ENCODE data around the gene TEAD4.

TEAD4 gene

DNA sequence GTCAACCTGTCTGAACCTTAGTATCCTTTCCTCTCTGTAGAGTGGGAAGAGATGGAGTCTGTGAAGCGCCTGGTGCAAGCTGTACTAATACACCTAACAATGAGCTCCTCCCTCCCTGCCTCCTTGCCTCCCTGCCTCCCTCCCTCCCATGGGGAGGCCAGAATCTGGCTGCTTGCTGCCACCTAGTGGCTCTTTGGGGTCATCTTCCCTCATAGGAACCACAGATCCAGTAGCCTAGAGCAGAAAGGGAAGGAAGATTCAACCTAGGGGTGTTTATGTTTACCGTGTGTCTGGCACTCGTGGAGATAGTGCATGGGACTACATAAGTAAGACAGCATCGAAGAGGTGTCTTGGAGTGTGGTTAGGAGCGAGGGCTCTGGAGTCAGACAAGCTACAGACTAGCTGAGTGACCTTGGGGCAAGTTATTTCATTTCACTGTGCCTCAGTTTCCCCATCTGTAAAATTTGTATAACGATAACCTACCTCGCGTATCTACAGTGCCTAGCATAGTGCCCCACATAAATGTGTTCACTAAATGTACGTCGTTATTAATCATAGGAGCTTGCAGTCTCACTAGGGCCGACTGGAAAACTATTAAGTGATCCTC is 82.5 kb downstream of the TEAD4 start:
- H3K4me1 ChIP-seq (ENCODE audit: low read length), result peaks cover 15% of the 10 kb centered on the region
- H3K27ac ChIP-seq (ENCODE audit: low read length), result no peak overlapping the region
- TF ChIP-seq EZH2phosphoT487 (IDR thresholded peaks at IDR 0.05; ENCODE audit: low read depth), result no peak
- peak; percentile 61 for TF ChIP-seq CTCF (IDR thresholded peaks at IDR 0.05; ENCODE audit: low read depth, low read length)
- no peaks in the 10 kb centered on the region for H3K79me2 ChIP-seq (ENCODE audit: low read length)
- no peaks in the 10 kb centered on the region for H3K9me3 ChIP-seq (ENCODE audit: insufficient read depth, low read length)
- peak overlapping the region; percentile 57 for H3K4me2 ChIP-seq (ENCODE audit: low read length)
- H3K4me3 ChIP-seq (ENCODE audit: low read length), result peak overlapping the region; percentile 39
- 0 out of 2 replicates have a peak overlapping the region, but pooled peaks have one; percentile 12 for H2AFZ ChIP-seq (ENCODE audit: low read depth, low read length)
- H4K20me1 ChIP-seq (ENCODE audit: insufficient read depth, low read length), result no peaks in the 10 kb centered on the region
- H3K9ac ChIP-seq (ENCODE audit: low read length), result no peak overlapping the region
- H3K36me3 ChIP-seq (replicated peaks; ENCODE audit: low read depth, low read length), result no peaks in the 10 kb centered on the region
- no peaks in the 10 kb centered on the region for H3K27me3 ChIP-seq (ENCODE audit: low read depth, low read length)

GRCh38 chr12:3042394-3042793 is 83.2 kb downstream of the TEAD4 start:
- TF ChIP-seq CTCF (IDR thresholded peaks at IDR 0.05; ENCODE audit: low read depth, low read length) (no peak), EZH2phosphoT487 (IDR thresholded peaks at IDR 0.05; ENCODE audit: low read depth) (no peak)
- Histone ChIP-seq H4K20me1 (ENCODE audit: insufficient read depth, low read length) (no peaks in the 10 kb centered on the region), H3K36me3 (replicated peaks; ENCODE audit: low read depth, low read length) (no peaks in the 10 kb centered on the region), H3K9me3 (ENCODE audit: insufficient read depth, low read length) (no peaks in the 10 kb centered on the region), H3K4me3 (ENCODE audit: low read length) (peak overlapping the region; percentile 39), H3K27me3 (ENCODE audit: low read depth, low read length) (no peaks in the 10 kb centered on the region), H3K4me1 (ENCODE audit: low read length) (peaks cover 15% of the 10 kb centered on the region), H3K9ac (ENCODE audit: low read length) (no peak overlapping the region), H3K4me2 (ENCODE audit: low read length) (peak overlapping the region; percentile 57), H2AFZ (ENCODE audit: low read depth, low read length) (no peak overlapping the region), H3K79me2 (ENCODE audit: low read length) (no peaks in the 10 kb centered on the region), H3K27ac (ENCODE audit: low read length) (no peak overlapping the region)

- H3K4me1 ChIP-seq (ENCODE audit: low read length), result peaks cover 15% of the 10 kb centered on the region
- no peak for TF ChIP-seq EZH2phosphoT487 (IDR thresholded peaks at IDR 0.05; ENCODE audit: low read depth)
- TF ChIP-seq CTCF (IDR thresholded peaks at IDR 0.05; ENCODE audit: low read depth, low read length), result no peak
- no peak overlapping the region for H3K27ac ChIP-seq (ENCODE audit: low read length)
- H3K9me3 ChIP-seq (ENCODE audit: insufficient read depth, low read length), result no peaks in the 10 kb centered on the region
- no peak overlapping the region for H3K4me3 ChIP-seq (ENCODE audit: low read length)
- H3K36me3 ChIP-seq (replicated peaks; ENCODE audit: low read depth, low read length), result no peaks in the 10 kb centered on the region
- H4K20me1 ChIP-seq (ENCODE audit: insufficient read depth, low read length), result no peaks in the 10 kb centered on the region
- H3K4me2 ChIP-seq (ENCODE audit: low read length), result peak overlapping the region; percentile 57
- no peaks in the 10 kb centered on the region for H3K27me3 ChIP-seq (ENCODE audit: low read depth, low read length)
- no peak overlapping the region for H2AFZ ChIP-seq (ENCODE audit: low read depth, low read length)
- no peak overlapping the region for H3K9ac ChIP-seq (ENCODE audit: low read length)
- no peaks in the 10 kb centered on the region for H3K79me2 ChIP-seq (ENCODE audit: low read length)
These were observed 83.6 kb downstream of the TEAD4 start for GRCh38 chr12:3042826-3043225.

DNA sequence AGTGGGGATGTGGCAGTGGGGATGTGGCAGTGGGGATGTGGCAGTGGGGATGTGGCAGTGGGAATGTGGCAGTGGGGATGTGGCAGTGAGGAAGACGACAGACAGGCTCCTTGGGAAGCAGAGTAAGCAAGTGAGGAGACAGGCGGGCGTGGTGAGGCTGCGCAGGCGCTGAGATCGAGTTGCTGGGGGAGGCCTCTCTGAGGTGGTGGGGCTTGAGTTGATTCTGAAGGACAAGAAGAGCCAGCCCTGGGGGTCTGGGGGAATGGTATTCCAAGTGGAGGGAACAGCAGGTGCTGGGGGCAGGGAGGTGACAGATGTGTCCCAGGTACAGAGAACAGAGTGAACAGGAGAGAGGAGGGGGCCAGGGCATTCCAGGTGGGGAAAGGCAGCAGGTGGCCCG is 84.2 kb downstream of the TEAD4 start:
- peaks cover 15% of the 10 kb centered on the region for H3K4me1 ChIP-seq (ENCODE audit: low read length)
- H3K9ac ChIP-seq (ENCODE audit: low read length), result no peak overlapping the region
- H3K9me3 ChIP-seq (ENCODE audit: insufficient read depth, low read length), result no peaks in the 10 kb centered on the region
- H3K36me3 ChIP-seq (replicated peaks; ENCODE audit: low read depth, low read length), result no peaks in the 10 kb centered on the region
- H3K4me2 ChIP-seq (ENCODE audit: low read length), result no peak overlapping the region
- no peaks in the 10 kb centered on the region for H3K79me2 ChIP-seq (ENCODE audit: low read length)
- H4K20me1 ChIP-seq (ENCODE audit: insufficient read depth, low read length), result no peaks in the 10 kb centered on the region
- H3K4me3 ChIP-seq (ENCODE audit: low read length), result no peak overlapping the region
- H2AFZ ChIP-seq (ENCODE audit: low read depth, low read length), result no peak overlapping the region
- no peak for TF ChIP-seq EZH2phosphoT487 (IDR thresholded peaks at IDR 0.05; ENCODE audit: low read depth)
- no peak for TF ChIP-seq CTCF (IDR thresholded peaks at IDR 0.05; ENCODE audit: low read depth, low read length)
- H3K27me3 ChIP-seq (ENCODE audit: low read depth, low read length), result no peaks in the 10 kb centered on the region
- no peak overlapping the region for H3K27ac ChIP-seq (ENCODE audit: low read length)
